A549 (cell line): ENCODE data around the gene FAM107B.

ENCODE experiments used
- BCL3 ChIP-seq: fragments of >200 bp; sonication (Bioruptor Twin); formaldehyde crosslinking; IDR thresholded peaks from 3 replicates; pipeline ENCODE4 v1.6.1; 2016
- BHLHE40 ChIP-seq: IDR thresholded peaks from 2 replicates; pipeline ENCODE4 v1.6.1; 2012; ENCODE audit warnings: low read depth, low read length, inconsistent platforms
- CHD2 ChIP-seq: fragments of 150-350 bp; IDR thresholded peaks from 2 replicates; pipeline ENCODE4 v1.6.1; 2014; ENCODE audit warnings: low read length; ENCODE audit not compliant: partially characterized antibody
- CTCF ChIP-seq: fragments of >200 bp; sonication (Bioruptor Twin); formaldehyde crosslinking; IDR thresholded peaks from 3 replicates; pipeline ENCODE4 v1.5.1; 2016
- ELK1 ChIP-seq: fragments of 150-350 bp; IDR thresholded peaks from 2 replicates; pipeline ENCODE4 v1.6.1; 2014; ENCODE audit warnings: low read depth, mild to moderate bottlenecking, low read length
- EP300 ChIP-seq, 2 experiments: fragments of >200 bp; sonication (Bioruptor Twin); formaldehyde crosslinking; IDR thresholded peaks; 2 replicates in 1 of 2; 3 replicates in 1 of 2; pipeline ENCODE4 v1.6.1; 2016 to 2017
- ESRRA ChIP-seq: fragments of 150-350 bp; IDR thresholded peaks from 2 replicates; pipeline ENCODE4 v1.6.1; 2014; ENCODE audit warnings: mild to moderate bottlenecking, low read length, borderline replicate concordance
- HOXA7 ChIP-seq: fragments of 250-450 bp; sonication (Bioruptor Pico); IDR thresholded peaks from 2 replicates; pipeline ENCODE4 v1.5.0; 2020; ENCODE audit warnings: mild to moderate bottlenecking, moderate library complexity
- MAFK ChIP-seq: fragments of 450-650 bp; IDR thresholded peaks from 2 replicates; pipeline ENCODE4 v1.6.1; 2014; ENCODE audit not compliant: partially characterized antibody
- POLR2A ChIP-seq: IDR thresholded peaks from 2 replicates; pipeline ENCODE4 v1.6.1; 2012; ENCODE audit warnings: mild to moderate bottlenecking, low read length
- RAD21 ChIP-seq, 2 experiments: fragments of >200 bp in 1 of 2; sonication (Bioruptor Twin) in 1 of 2; formaldehyde crosslinking in 1 of 2; IDR thresholded peaks in 1 of 2; conservative IDR thresholded peaks in 1 of 2; 2 replicates in 1 of 2; 3 replicates in 1 of 2; pipeline ENCODE4 v1.6.1; 2012 to 2018; ENCODE audit warnings: inconsistent platforms in 1 of 2
- RNF2 ChIP-seq: fragments of 200-600 bp; sonication (generic); IDR thresholded peaks from 2 replicates; pipeline ENCODE4 v1.6.1; 2016; ENCODE audit warnings: low read depth, mild to moderate bottlenecking, antibody characterized with exemption, moderate library complexity, borderline replicate concordance
- SMC3 ChIP-seq: fragments of >200 bp; sonication (Bioruptor Twin); formaldehyde crosslinking; IDR thresholded peaks from 3 replicates; pipeline ENCODE4 v1.6.1; 2018; ENCODE audit warnings: inconsistent platforms
- USF2 ChIP-seq: fragments of 450-650 bp; IDR thresholded peaks from 2 replicates; pipeline ENCODE4 v1.6.1; 2014; ENCODE audit warnings: antibody characterized with exemption

- TF ChIP-seq CTCF = no peak
- no peak for TF ChIP-seq EP300 (IDR thresholded peaks at IDR 0.05)
- TF ChIP-seq SMC3 = no peak
- no peak for TF ChIP-seq POLR2A
- TF ChIP-seq USF2 = no peak
- TF ChIP-seq RNF2 = no peak
- no peak for TF ChIP-seq BHLHE40
- no peak for TF ChIP-seq ESRRA
- TF ChIP-seq BCL3 = no peak
- TF ChIP-seq CHD2 = no peak
- no peak for TF ChIP-seq ELK1
- no peak for TF ChIP-seq MAFK
- TF ChIP-seq HOXA7 (CRISPR knock-in tag) = no peak
- TF ChIP-seq RAD21 (conservative IDR thresholded peaks at IDR 0.05 in 1 of 2, IDR thresholded peaks at IDR 0.05 in 1 of 2) = no peak
Observed at GRCh38 chr10:14569274-14570060, 205.2 kb downstream of the FAM107B start.
